Measurements from ENCODE around the gene ZXDA. TPM values are rescaled to one million over a fixed set of nuclear protein-coding genes. Genes with fewer than 3 reads are reported as not detected.

The ZXDA gene
- total and polyA plus RNA-seq, 3 experiments from 2014 or later: 3.9 to 4.3 (median 4.2) TPM

DNA sequence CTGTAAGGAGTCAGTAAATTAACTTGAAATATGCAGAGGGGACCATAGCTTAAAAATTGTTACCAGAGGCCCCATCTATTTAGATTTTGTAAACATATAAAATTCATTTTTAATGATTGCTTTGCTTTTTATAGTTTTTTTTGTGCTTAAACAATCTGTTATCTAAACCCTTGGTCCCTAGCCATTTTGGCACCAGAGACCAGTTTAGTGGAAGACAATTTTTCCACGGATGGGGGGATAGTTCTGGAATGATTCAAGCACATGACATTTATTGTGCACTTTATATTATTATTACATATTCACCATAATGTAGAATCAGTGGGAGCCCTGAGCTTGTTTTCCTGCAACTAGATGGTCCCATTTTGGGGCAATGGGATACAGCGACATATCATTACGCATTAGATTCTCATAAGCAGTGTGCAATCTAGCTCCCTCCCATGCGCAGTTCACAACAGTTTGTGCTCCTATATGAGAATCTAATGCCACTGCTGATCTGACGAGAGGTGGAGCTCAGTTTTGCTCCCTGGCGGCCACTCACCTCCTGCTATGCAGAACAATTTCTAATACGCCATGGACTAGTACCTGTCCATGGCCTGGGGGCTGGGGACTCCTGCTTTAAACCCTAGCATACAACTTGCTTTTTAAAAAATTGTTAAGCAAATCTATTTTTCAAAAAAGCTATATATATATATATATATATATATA lies 5.9 kb downstream of the ZXDA start:
- Histone ChIP-seq H3K4me3 (ENCODE audit: low read length) (no peak overlapping the region), H3K36me3 (ENCODE audit: insufficient read depth, low read length) (no peaks in the 10 kb centered on the region), H3K9me3 (ENCODE audit: low read length) (no peaks in the 10 kb centered on the region), H3K27ac (ENCODE audit: low read depth, low read length) (no peak overlapping the region), H3K4me1 (ENCODE audit: insufficient read depth, low read length) (no peaks in the 10 kb centered on the region), H3K27me3 (ENCODE audit: insufficient read depth, low read length, poor library complexity, severe bottlenecking) (no peaks in the 10 kb centered on the region)
- Mint-ChIP-seq H3K9me3 (no peaks in the 10 kb centered on the region), H3K27me3 (peaks cover 0 to 4% of the 10 kb centered on the region in 2 donors), H3K27ac (peak overlapping the region in 1 of 8 donors; percentile 5), H3K4me3 (no peak overlapping the region), H3K36me3 (peaks cover 0 to 20% (median 0%) of the 10 kb centered on the region in 3 donors), H3K4me1 (peaks cover 21 to 57% (median 43%) of the 10 kb centered on the region in 3 donors)
- DNase-seq: no peak
- CTCF ChIA-PET: no interaction called here
- POLR2A ChIA-PET: no interaction called here

DNA sequence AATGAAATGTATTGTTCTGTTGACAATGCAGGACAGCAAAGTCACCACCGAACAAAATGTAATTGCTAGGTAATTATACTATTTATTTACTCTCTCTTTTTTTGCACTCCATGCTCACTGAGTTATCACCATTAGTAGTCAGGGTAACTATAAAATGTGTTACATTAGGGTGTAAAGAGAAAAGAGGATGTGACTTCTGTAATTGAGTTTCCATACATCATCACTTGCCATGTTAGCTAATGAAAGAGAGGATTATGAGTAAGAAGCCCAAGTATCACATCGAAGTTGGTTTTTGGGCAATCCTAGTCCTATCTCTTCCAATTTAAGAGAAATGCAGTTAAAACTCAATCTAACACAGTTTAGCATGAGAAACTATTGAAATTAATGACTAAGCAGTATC lies 7.6 kb downstream of the ZXDA start:
- ChIA-PET POLR2A (no interaction called here), CTCF (no interaction called here)
- H3K36me3 ChIP-seq (ENCODE audit: insufficient read depth, low read length): no peaks in the 10 kb centered on the region
- H3K27ac ChIP-seq (ENCODE audit: low read depth, low read length): no peak overlapping the region
- no peaks in the 10 kb centered on the region for H3K27me3 ChIP-seq (ENCODE audit: insufficient read depth, low read length, poor library complexity, severe bottlenecking)
- no peaks in the 10 kb centered on the region for H3K9me3 Mint-ChIP-seq
- H3K4me1 Mint-ChIP-seq: peaks cover 20 to 51% (median 38%) of the 10 kb centered on the region in 3 donors
- H3K27ac Mint-ChIP-seq: peak overlapping the region in 1 of 8 donors; percentile 42
- no peak overlapping the region for H3K4me3 ChIP-seq (ENCODE audit: low read length)
- H3K36me3 Mint-ChIP-seq: peaks cover under 1 to 14% (median 1%) of the 10 kb centered on the region in 3 donors
- peaks cover 0 to 4% of the 10 kb centered on the region in 2 donors for H3K27me3 Mint-ChIP-seq
- no peaks in the 10 kb centered on the region for H3K9me3 ChIP-seq (ENCODE audit: low read length)
- H3K4me3 Mint-ChIP-seq: no peak overlapping the region
- no peaks in the 10 kb centered on the region for H3K4me1 ChIP-seq (ENCODE audit: insufficient read depth, low read length)
- no peak for DNase-seq

DNA sequence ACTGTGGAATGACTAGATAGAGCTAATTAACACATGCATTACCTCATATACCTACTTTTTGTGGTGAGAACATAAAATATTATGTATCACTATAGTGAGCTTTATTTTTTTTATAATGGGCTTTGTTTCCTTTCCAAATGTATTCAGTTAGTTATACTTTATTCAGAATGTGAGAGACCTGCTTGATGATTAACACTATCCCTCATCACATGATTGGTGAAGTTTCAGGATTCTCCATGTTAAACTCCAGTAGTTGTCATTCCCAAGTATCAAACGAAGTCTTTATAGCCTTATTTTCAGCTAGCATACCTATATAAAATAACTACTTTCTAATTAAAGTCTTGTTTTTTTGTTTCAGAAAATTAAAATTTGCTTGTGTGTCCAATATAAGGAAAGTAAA lies 8.8 kb downstream of the ZXDA start:
- Histone ChIP-seq H3K27ac (ENCODE audit: low read depth, low read length) (no peak overlapping the region), H3K4me1 (ENCODE audit: insufficient read depth, low read length) (no peaks in the 10 kb centered on the region), H3K36me3 (ENCODE audit: insufficient read depth, low read length) (no peaks in the 10 kb centered on the region), H3K4me3 (ENCODE audit: low read length) (no peak overlapping the region), H3K9me3 (ENCODE audit: low read length) (no peaks in the 10 kb centered on the region), H3K27me3 (ENCODE audit: insufficient read depth, low read length, poor library complexity, severe bottlenecking) (no peaks in the 10 kb centered on the region)
- ChIA-PET CTCF (no interaction called here), POLR2A (no interaction called here)
- Mint-ChIP-seq H3K4me1 (peaks cover 12 to 39% (median 26%) of the 10 kb centered on the region in 3 donors), H3K36me3 (peaks cover 4 to 10% (median 9%) of the 10 kb centered on the region in 3 donors), H3K9me3 (peaks cover 0 to 5% (median 2%) of the 10 kb centered on the region in 5 donors), H3K4me3 (no peak overlapping the region), H3K27me3 (peaks cover 0 to 4% of the 10 kb centered on the region in 2 donors), H3K27ac (no peak overlapping the region)
- DNase-seq: no peak

DNA sequence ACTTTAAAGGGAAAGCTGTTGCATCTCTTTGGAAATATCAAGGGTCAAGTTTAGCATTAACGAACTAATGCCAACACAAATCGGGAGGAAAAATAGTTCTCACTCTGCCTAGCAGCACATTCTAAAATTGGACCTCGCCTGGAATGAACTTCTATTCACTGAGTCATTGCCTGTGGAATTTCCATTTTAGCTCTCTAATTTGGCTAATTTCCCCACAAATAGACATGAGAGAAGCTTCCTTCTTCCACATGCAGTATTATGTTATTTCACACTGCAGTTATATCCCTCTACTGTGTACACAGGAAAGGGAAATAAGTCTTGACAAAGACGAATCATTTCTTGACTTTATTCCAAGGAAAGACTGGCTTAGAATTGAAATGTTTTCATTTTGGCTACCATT lies 9.3 kb downstream of the ZXDA start:
- Histone ChIP-seq H3K27ac (ENCODE audit: low read depth, low read length) (no peak overlapping the region), H3K27me3 (ENCODE audit: insufficient read depth, low read length, poor library complexity, severe bottlenecking) (no peaks in the 10 kb centered on the region), H3K36me3 (ENCODE audit: insufficient read depth, low read length) (no peaks in the 10 kb centered on the region), H3K9me3 (ENCODE audit: low read length) (no peaks in the 10 kb centered on the region), H3K4me1 (ENCODE audit: insufficient read depth, low read length) (no peaks in the 10 kb centered on the region), H3K4me3 (ENCODE audit: low read length) (no peak overlapping the region)
- peaks cover 0 to 8% (median 2%) of the 10 kb centered on the region in 5 donors for H3K9me3 Mint-ChIP-seq
- no peak for DNase-seq
- no peak overlapping the region for H3K4me3 Mint-ChIP-seq
- peaks cover 0 to 4% of the 10 kb centered on the region in 2 donors for H3K27me3 Mint-ChIP-seq
- H3K27ac Mint-ChIP-seq: no peak overlapping the region
- ChIA-PET CTCF (no interaction called here), POLR2A (no interaction called here)
- peaks cover 9 to 35% (median 21%) of the 10 kb centered on the region in 3 donors for H3K4me1 Mint-ChIP-seq
- H3K36me3 Mint-ChIP-seq: peaks cover 4 to 15% (median 5%) of the 10 kb centered on the region in 3 donors

DNA sequence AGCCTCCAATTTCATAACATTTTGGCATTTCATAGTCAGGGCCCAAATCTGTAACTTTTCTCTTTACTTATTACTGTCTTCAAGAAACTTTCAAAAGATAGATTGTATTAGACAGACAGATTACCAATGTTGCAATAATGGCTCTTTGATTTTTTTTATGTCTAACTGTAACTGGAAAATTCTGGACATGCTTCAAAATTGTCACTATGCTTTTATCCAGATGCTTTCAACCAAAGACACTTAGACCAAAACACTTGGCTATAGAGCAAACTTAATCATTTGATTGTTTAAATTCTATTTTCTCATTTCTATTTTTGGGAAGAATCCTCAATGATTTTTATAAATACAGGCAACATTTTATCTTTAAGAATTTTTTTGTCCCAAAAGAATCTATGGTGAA lies 10.4 kb downstream of the ZXDA start:
- no peak overlapping the region for H3K27ac Mint-ChIP-seq
- peaks cover 3 to 36% (median 13%) of the 10 kb centered on the region in 3 donors for H3K4me1 Mint-ChIP-seq
- no peaks in the 10 kb centered on the region for H3K27me3 ChIP-seq (ENCODE audit: insufficient read depth, low read length, poor library complexity, severe bottlenecking)
- H3K4me3 ChIP-seq (ENCODE audit: low read length): no peak overlapping the region
- H3K4me1 ChIP-seq (ENCODE audit: insufficient read depth, low read length): no peaks in the 10 kb centered on the region
- H3K27ac ChIP-seq (ENCODE audit: low read depth, low read length): no peak overlapping the region
- DNase-seq: no peak
- ChIA-PET POLR2A (no interaction called here), CTCF (no interaction called here)
- no peaks in the 10 kb centered on the region for H3K36me3 ChIP-seq (ENCODE audit: insufficient read depth, low read length)
- H3K9me3 Mint-ChIP-seq: peaks cover 0 to 12% (median 5%) of the 10 kb centered on the region in 5 donors
- H3K27me3 Mint-ChIP-seq: peaks cover 0 to 5% of the 10 kb centered on the region in 2 donors
- H3K4me3 Mint-ChIP-seq: no peak overlapping the region
- H3K9me3 ChIP-seq (ENCODE audit: low read length): no peaks in the 10 kb centered on the region
- peaks cover 4 to 23% (median 6%) of the 10 kb centered on the region in 3 donors for H3K36me3 Mint-ChIP-seq

DNA sequence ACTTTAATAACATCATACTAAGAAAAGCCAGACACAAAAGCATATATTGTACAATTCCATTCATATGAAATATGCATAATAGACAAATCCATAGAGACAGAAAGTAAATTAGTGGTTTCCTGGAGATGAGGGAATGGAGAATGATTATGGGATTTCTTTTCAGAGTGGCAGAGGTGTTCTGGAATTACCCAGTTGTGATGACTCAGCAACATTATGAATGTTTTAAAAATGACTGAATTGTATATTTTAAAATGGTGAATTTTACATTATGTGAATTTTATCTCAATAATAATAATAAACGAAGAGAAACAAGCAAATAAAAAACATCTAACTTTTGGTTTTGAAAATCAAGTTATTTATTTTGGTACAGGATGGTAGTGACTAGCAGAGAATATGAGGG lies 11.2 kb downstream of the ZXDA start:
- Mint-ChIP-seq H3K4me3 (no peak overlapping the region), H3K4me1 (peaks cover 2 to 40% (median 19%) of the 10 kb centered on the region in 3 donors), H3K9me3 (peaks cover 0 to 12% (median 5%) of the 10 kb centered on the region in 5 donors), H3K27me3 (peaks cover 0 to 3% of the 10 kb centered on the region in 2 donors), H3K36me3 (peaks cover 4 to 23% (median 6%) of the 10 kb centered on the region in 3 donors), H3K27ac (peak overlapping the region in 1 of 8 donors; percentile 66)
- POLR2A ChIA-PET: no interaction called here
- no peak overlapping the region for H3K4me3 ChIP-seq (ENCODE audit: low read length)
- no peaks in the 10 kb centered on the region for H3K4me1 ChIP-seq (ENCODE audit: insufficient read depth, low read length)
- H3K9me3 ChIP-seq (ENCODE audit: low read length): no peaks in the 10 kb centered on the region
- H3K36me3 ChIP-seq (ENCODE audit: insufficient read depth, low read length): no peaks in the 10 kb centered on the region
- DNase-seq: no peak
- H3K27ac ChIP-seq (ENCODE audit: low read depth, low read length): no peak overlapping the region
- no peaks in the 10 kb centered on the region for H3K27me3 ChIP-seq (ENCODE audit: insufficient read depth, low read length, poor library complexity, severe bottlenecking)
- CTCF ChIA-PET: no interaction called here

DNA sequence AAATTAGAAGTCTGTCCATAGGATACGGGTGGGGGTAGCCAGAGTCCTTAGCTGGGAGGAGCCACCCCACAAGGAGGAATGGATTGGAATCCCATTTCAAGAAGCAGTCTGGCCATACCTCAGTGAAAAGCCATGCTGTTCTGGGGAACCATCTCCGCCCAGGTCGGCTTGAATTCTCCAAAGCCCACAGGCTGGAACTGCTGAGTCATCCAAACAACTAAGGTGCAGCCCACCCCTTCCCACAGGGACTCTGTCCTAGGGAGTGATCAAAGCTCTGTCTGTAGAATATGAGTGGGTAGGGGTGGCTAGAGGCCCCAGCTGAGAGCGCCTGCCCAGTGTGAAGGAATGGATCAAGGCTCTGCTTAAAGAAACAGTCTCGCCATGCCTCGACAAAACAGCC lies 38.8 kb downstream of the ZXDA start:
- Histone ChIP-seq H3K27me3 (ENCODE audit: insufficient read depth, low read length, poor library complexity, severe bottlenecking) (no peaks in the 10 kb centered on the region), H3K9me3 (ENCODE audit: low read length) (no peaks in the 10 kb centered on the region), H3K36me3 (ENCODE audit: insufficient read depth, low read length) (no peaks in the 10 kb centered on the region), H3K27ac (ENCODE audit: low read depth, low read length) (no peak overlapping the region), H3K4me3 (ENCODE audit: low read length) (no peak overlapping the region), H3K4me1 (ENCODE audit: insufficient read depth, low read length) (no peaks in the 10 kb centered on the region)
- ChIA-PET POLR2A (no interaction called here), CTCF (no interaction called here)
- no peak for DNase-seq
- Mint-ChIP-seq H3K4me1 (no peaks in the 10 kb centered on the region), H3K4me3 (no peak overlapping the region), H3K36me3 (peaks cover 3 to 27% (median 13%) of the 10 kb centered on the region in 3 donors), H3K9me3 (peaks cover 4 to 70% (median 33%) of the 10 kb centered on the region in 5 donors), H3K27ac (no peak overlapping the region), H3K27me3 (peaks cover 0 to 6% of the 10 kb centered on the region in 2 donors)
